Measurements from ENCODE around the gene WIPI1. TPM values are rescaled to one million over a fixed set of nuclear protein-coding genes. Genes with fewer than 3 reads are reported as not detected.

Gene WIPI1
- total and polyA plus RNA-seq, 10 of the 15 experiments (the other 5 are each of a cell fraction or from before 2014, with no cell fraction given) = 6.5 to 44.5 (median 26.2) TPM

GRCh38 chr17:68421486-68421885 is 35.8 kb downstream of the WIPI1 start:
- H3K27ac ChIP-seq (ENCODE audit: control insufficient read depth, insufficient read depth) = no peak overlapping the region
- TF ChIP-seq FOS (IDR thresholded peaks at IDR 0.05; ENCODE audit: borderline replicate concordance, extremely low read depth, insufficient read length) = no peak
- no peak for TF ChIP-seq NKRF (conservative IDR thresholded peaks at IDR 0.05)
- no peak for TF ChIP-seq USF1 (IDR thresholded peaks at IDR 0.05; ENCODE audit: borderline replicate concordance, extremely low read length, insufficient read depth, low read depth, low read length)
- no peak for TF ChIP-seq STAT1 (conservative IDR thresholded peaks at IDR 0.05)
- no peak for TF ChIP-seq SMAD1 (IDR thresholded peaks at IDR 0.05; ENCODE audit: low read depth, partially characterized antibody)
- no peak for TF ChIP-seq GATAD2B (conservative IDR thresholded peaks at IDR 0.05; ENCODE audit: low read depth)
- no peak for TF ChIP-seq RAD51 (IDR thresholded peaks at IDR 0.05)
- no peak for TF ChIP-seq SUZ12 (IDR thresholded peaks at IDR 0.05; ENCODE audit: unreplicated experiment)
- no peak for TF ChIP-seq SREBF2 (IDR thresholded peaks at IDR 0.05; ENCODE audit: low read length)
- ChIA-PET CTCF (no interaction called here), RAD21 (ENCODE audit: unreplicated experiment) (no interaction called here), SMC1A (ENCODE audit: uncharacterized antibody, unreplicated experiment) (no interaction called here), POLR2A (no interaction called here)
- BruUV-seq (replicated peaks) = TSS peak; percentile 14
- no peaks in the 10 kb centered on the region for H3K79me2 ChIP-seq (ENCODE audit: control insufficient read depth, insufficient read depth, low read length)
- FAIRE-seq (no peak), ATAC-seq (no peak), DNase-seq (ENCODE audit: low read depth, low spot score) (no peak)
- H3K27me3 ChIP-seq (replicated peaks in 1 of 2; ENCODE audit: control insufficient read depth in 2 of 2, insufficient read depth in 2 of 2, low read length in 1 of 2) = no peaks in the 10 kb centered on the region
- H3K4me1 ChIP-seq (ENCODE audit: control insufficient read depth, insufficient read depth, low read length) = no peaks in the 10 kb centered on the region
- 76% methylated on average over 9 of the region's 9 CpGs for WGBS (ENCODE audit: insufficient coverage, insufficient replicate concordance, low lambda C conversion rate, missing lambda C conversion rate)
- H4K20me1 ChIP-seq (ENCODE audit: control insufficient read depth, insufficient read depth) = no peaks in the 10 kb centered on the region
- H2AFZ ChIP-seq (ENCODE audit: control insufficient read depth, low read depth, low read length) = no peak overlapping the region
- no peak overlapping the region for H3K4me2 ChIP-seq (ENCODE audit: control insufficient read depth, insufficient read depth)
- H3K36me3 ChIP-seq (ENCODE audit: control insufficient read depth in 2 of 2, insufficient read depth in 2 of 2, low read length in 1 of 2) = peaks cover 0 to 3% of the 10 kb centered on the region in 2 experiments; a peak in 2 of 4 replicates
- H3K4me3 ChIP-seq = no peak overlapping the region
- no peak overlapping the region for H3K9ac ChIP-seq (ENCODE audit: control insufficient read depth, insufficient read depth, low read length)
- H3K9me3 ChIP-seq (replicated peaks; ENCODE audit: control insufficient read depth, insufficient read depth, low read length) = no peaks in the 10 kb centered on the region; the same call in 2 of the 3 replicates
- in situ Hi-C loops (cut with MboI) (no loop called here), intact Hi-C loops (cut with micrococcal nuclease; ENCODE audit: unreplicated experiment) (no loop called here)
